NCI-H2081 treated with DMSO at 0.1 percent for 48 hours (cell line): Measurements from ENCODE around the gene DCAF8.
"Not testable (repeated sequence)": the region's sequence is repeated elsewhere in the genome, so short reads cannot be mapped to it uniquely, and the experiment has no call there.

Experiments
- DNase-seq: peaks from one replicate; lab custom pipeline; 2025; lab: John Stamatoyannopoulos, UW

Gene DCAF8

GRCh38 chr1:160261893-160262794 is at the start of gene DCAF8:
Gene DCAF8 (minus strand): TSS chr1:160262549. CDS start chr1:160244008, 18,541 bp downstream.
- peak; percentile 93 for DNase-seq

DNA sequence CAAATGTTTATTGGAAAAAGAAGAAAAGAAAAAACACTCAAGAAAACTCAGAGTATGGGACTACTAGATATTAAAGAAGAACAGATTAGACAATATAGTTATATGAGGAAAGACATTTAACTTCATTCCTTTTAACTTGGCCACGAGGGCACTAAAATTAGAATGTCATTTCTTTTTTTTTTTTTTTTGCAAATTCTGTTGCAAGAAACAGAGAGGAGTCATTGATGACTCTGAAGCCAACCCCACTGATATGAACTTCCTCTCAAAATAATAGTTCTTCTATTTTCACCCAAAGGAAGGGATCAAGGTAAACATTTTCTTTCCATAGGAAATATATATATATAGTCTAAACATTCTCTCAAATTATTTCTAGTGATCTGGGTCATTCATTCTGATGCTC is 47.2 kb upstream of the DCAF8 start:
- DNase-seq: no peak

DNA sequence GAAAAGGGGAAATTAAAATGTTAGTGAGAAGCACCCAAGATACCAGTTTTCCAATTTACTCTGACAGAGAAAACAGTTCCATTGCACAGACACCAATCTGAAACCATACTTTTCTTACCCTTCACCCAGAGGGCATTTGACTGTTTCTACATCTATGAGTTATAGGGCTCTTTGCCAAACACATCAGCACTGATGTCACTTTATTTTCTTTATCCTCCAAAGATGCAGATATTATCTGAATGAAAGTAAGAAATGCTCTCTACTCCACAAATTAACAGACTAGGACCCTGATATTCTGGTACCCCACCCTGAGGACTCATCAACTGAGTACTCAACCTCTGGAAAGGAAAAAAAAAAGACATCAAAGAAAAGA is 46.8 kb upstream of the DCAF8 start:
- no peak for DNase-seq

GRCh38 chr1:160308451-160309184 is 46.3 kb upstream of the DCAF8 start:
- DNase-seq: no peak

DNA sequence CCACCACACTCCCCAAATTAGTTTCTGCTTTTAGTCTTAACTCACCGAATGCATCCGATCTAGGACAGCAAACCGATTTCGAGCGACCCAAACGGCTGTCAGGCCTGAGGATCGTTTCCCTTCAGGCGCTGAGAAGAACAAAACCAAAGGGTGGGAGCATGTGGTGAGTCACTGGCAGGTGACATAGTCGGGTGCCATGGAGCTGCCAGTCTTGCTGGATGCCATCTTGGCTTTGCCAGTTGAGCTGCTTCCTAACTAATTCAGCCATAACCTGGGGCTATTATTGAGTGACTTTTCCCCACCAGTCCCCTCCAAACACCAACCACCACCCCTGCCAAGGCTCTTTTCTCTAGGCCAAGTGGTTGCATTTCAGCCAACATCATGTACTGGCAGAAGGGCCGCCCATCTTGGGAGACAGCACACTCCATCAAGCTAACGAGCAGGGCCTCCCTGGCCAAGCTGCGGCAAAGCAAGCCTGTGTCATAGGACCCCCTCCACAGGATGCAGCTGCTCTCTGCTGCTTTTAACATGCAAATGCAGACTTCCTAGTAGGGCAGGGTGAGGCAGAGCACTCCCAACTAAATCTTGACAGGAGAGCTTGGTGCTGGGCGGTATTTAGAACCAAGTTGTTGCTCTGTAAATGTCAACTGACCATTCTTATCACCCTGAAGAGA is 44.9 kb upstream of the DCAF8 start:
- no peak for DNase-seq

GRCh38 chr1:160300173-160300572 is 37.8 kb upstream of the DCAF8 start:
- no peak for DNase-seq

DNA sequence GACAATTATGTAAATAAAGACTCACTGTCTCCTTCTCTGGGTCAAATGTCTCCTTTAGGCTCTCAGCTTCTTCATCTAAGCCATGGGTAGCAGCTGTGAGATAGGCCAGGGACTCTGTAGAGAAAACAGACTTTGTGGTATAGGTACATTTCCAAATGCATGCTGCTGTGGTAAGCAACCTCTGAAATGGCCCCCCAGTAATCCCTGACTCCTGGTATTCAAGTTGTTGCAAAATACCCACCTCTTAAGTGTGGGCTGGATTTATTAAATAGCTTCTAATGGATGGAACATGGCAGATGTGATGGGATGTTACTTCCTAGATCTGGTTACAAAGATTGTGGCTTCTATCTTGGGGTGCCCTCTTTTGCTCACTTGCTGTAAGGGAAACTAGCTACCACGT is 33.7 kb upstream of the DCAF8 start:
- no peak for DNase-seq

- DNase-seq: no peak
Observed at GRCh38 chr1:160293020-160293968, 30.9 kb upstream of the DCAF8 start.

DNA sequence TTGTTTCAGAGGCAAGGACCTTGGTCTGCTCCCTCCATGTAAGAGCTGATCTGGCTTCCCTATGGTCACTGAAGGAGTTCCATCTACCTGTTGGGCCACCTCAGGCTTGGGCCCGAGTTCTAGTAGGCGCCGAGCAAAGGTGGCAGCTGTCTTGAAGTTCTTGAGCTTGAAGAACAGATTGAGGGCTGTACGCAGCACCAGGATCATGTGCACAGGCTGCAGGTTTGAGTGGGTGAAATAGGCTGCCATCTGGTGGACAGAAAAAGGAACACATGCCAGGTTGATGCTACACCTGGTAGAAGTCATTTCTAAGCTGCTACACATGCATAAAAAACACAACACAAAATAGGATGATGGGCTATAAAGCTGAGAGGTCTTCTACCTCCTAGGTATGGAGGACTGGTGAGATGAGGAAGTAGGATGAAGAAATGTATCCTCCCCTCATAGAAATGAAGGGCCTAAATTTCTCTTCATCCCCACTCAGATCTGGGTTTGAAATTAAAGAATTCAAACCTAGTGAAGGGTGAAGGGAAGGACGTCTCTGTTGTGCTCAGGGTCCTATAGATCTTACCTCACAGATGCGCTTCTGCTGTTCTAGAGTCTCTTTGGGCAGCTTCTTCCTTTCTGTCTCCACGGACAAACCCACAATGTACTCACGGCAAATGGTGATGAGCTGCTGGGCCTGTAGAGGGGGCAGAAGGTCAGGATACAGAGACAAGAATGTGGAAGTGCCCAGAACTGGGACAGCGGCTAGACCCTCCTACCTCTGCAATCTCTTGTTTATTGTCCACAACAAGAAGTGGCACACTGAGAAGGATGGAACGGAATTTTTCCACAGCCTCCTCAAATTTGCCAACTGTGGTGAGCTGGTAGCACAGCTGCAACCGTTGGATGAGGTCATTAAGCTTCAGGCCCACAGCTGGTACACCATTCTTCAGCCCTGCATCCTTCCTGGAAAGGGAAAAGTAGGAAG is 29.2 kb upstream of the DCAF8 start:
- no peak for DNase-seq

DNA sequence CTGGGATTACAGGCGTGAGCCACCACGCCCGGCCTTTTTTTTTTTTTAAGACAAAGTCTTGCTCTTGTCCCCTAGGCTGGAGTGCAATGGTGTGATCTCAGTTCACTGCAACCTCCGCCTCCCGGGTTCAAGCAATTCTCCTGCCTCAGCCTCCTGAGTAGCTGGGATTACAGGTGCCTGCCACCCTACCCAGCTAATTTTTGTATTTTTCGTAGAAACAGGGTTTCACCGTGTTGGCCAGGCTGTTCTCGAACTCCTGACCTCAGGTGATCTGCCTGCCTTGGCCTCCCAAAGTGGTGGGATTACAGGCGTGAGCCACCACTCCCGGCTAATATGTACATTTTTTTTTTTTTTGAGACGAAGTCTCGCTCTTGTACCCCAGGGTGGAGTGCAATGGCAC is 25.4 kb upstream of the DCAF8 start:
- DNase-seq: not testable (repeated sequence)

DNA sequence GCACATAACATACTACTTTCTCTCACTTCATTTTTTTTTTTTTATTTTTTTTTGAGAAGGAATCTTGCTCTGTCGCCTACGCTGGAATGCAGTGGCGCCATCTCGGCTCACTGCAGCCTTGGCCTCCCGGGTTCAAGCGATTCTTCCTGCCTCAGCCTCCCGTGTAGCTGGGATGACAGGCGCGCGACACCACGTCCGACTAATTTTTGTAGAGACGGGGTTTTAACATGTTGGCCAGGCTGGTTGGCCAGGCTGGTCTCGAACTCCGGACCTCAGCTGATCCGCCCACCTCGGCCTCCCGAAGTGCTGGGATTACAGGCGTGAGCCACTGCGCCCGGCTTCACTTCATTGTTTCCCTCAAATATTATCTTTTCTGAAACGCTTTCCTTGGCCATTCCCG is 23.2 kb upstream of the DCAF8 start:
- DNase-seq: no peak

GRCh38 chr1:160284782-160285344 is 22.5 kb upstream of the DCAF8 start, which contains the start of gene PEX19:
Gene PEX19 (minus strand): TSS chr1:160285133. CDS start chr1:160285124, 9 bp downstream.
- DNase-seq: peak; percentile 60

DNA sequence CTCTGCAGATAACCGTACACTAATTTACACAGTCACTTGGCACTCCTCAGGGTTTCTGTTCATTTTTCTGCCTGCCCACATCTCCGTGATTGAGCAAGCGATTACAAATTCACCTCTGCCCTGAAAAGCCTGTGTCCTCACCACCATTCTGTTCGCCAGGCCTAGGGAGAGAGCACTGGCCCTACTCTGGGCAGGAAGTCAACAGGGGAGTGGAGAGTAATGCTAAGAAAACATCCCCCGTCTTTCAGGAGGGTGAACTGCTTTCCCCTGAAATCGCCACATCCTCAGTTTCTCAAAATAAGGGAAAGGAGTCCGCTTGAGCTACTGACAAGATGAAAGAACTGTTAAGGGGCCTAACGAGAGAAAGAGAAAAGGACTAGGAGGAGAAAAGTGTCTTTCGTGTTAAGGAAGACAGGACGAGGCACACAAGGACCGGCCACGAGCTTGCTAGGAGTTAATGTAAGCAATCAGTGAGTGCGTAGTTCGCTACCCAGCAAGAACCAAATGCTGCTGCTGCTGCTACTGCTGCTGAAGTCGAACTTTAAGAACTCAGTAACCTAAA is 22.0 kb upstream of the DCAF8 start:
- no peak for DNase-seq

GRCh38 chr1:160282807-160283206 is 20.5 kb upstream of the DCAF8 start:
- DNase-seq: no peak

DNA sequence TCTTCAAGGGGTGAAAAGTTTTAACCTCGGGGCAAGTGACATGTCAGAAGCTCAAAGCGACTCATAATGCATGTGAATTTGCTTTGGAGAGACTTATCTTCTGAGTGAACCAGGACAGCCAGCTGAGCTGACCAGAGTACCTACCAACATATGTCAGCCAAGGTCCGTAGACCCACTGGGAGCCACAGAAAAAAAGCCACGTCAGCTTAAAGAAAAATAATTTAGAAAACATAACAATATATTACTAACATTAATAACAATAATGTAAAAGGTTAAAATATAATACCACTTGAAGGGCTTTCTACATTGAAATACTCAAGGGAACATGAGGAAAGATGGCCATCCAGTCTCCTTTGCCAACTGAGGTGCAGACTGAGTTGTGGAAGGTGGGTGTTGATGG is 15.6 kb upstream of the DCAF8 start:
- DNase-seq: no peak

DNA sequence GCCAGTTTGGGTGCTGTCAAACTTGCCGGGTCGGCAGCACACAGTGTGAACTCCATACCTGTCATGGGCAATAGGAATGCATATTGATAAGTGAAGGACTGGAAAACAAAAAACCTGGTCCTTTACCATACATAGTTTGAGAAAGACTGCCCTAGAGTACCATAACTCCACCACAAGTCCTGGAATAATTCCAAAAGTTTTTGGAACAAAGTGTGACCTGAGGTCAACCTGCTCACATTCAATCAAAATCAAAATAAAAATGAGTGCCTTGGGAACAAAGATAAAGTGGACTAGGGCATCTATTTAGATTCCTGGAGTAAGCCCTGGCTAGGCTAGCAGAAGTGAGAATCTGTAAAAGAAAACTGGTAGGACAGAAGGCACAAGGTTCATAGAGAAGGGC is 15.0 kb upstream of the DCAF8 start:
- no peak for DNase-seq

DNA sequence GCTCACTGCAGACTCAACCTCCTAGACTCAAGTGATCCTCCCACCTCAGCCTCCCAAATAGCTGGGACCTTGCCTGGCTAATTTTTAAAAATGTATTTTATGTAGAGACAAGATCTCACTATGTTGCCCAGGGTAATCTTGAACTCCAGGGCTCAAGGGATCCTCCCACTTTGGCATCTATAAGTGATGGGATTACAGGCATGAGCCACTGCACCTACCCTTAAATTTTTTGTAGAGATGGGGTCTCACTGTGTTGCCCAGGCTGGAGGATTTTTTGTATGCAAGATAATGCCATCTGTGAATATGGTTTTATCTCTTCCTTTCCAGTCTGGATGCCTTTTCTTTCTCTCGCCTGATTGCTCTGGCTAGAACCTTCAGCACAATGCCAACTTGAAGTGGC is 8.7 kb upstream of the DCAF8 start:
- DNase-seq: no peak

DNA sequence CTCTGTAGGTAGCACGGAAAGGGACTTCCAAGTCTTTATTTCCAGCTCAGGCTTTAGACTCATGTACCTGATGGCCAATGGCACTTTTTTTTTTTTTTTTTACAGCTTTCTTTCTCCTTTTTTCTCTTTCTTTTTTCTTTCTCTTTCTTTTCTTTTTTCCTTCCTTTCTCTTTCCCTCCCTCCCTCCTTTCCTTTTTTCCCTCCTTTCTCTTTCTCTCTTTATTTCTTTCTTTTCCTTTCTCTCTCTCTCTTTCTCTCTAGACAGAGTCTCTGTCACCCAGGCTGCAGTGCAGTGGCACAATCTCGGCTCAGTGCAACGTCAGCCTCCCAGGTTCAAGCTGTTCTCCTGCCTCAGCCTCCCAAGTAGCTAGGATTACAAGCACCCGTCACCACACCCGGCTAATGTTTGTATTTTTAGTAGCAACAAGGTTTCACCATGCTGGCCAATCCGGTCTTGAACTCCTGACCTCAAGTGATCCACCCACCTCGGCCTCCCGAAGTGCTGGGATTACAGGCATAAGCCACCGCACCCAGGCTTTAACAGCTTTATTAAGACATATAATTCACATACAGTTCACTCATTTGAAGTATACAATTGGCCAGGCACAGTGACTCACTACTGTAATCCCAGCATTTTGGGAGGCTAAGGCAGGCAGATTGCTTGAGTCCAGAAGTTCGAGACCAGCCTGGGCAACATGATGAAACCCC is 5.1 kb upstream of the DCAF8 start:
- no peak for DNase-seq

GRCh38 chr1:160264795-160265307 is 2.5 kb upstream of the DCAF8 start:
- DNase-seq: no peak
